Common myeloid progenitor, CD34-positive (primary cell): ENCODE results near the gene COIL.

Experiments
- CTCF ChIA-PET: fragments of 350-600 bp; sonication (Branson Sonifier 250); formaldehyde crosslinking; loops from one replicate; lab custom pipeline; 2021; ENCODE audit warnings: antibody characterized with exemption; lab: Charles Lee
- POLR2A ChIA-PET: fragments of 350-600 bp; sonication (Branson Sonifier 250); formaldehyde crosslinking; loops from one replicate; lab custom pipeline; 2021; ENCODE audit warnings: antibody characterized with exemption; lab: Charles Lee
- DNase-seq, 3 donors: peaks; one replicate each; pipeline versions ENCODE4 v3.0.0 to v3.0.0-alpha.2; 2013
- H3K27ac ChIP-seq, 2 experiments: 1 replicate in 1 of 2; 2 replicates in 1 of 2; pipeline ENCODE4 v1.7.0; 2013; ENCODE audit warnings: inconsistent platforms in 2 of 2, low read length in 2 of 2, mild to moderate bottlenecking in 2 of 2, low read depth in 1 of 2, moderate library complexity in 1 of 2; ENCODE audit not compliant: severe bottlenecking in 2 of 2, insufficient read depth in 1 of 2, poor library complexity in 1 of 2
- H3K27me3 ChIP-seq, 5 experiments: replicated peaks in 2 of 5; 1 replicate in 3 of 5; 2 replicates in 2 of 5; pipeline versions ENCODE4 v1.6.1 to v1.7.0; 2013; ENCODE audit warnings: low read length in 4 of 5, mild to moderate bottlenecking in 2 of 5, moderate library complexity in 2 of 5, inconsistent platforms in 1 of 5; ENCODE audit not compliant: insufficient read depth in 5 of 5, control insufficient read depth in 4 of 5
- H3K36me3 ChIP-seq, 4 experiments: 1 replicate in 2 of 4; 2 replicates in 2 of 4; pipeline versions ENCODE4 v1.6.1 to v1.7.0; 2013; ENCODE audit warnings: low read length in 3 of 4, control low read depth in 1 of 4, mild to moderate bottlenecking in 1 of 4; ENCODE audit not compliant: control insufficient read depth in 4 of 4, insufficient read depth in 4 of 4
- H3K4me1 ChIP-seq, 4 experiments: 1 replicate in 3 of 4; 2 replicates in 1 of 4; pipeline versions ENCODE4 v1.6.1 to v1.7.1; 2013; ENCODE audit warnings: low read length in 3 of 4, mild to moderate bottlenecking in 3 of 4, control low read depth in 1 of 4, inconsistent platforms in 1 of 4, moderate library complexity in 1 of 4; ENCODE audit not compliant: control insufficient read depth in 4 of 4, insufficient read depth in 4 of 4; ENCODE audit errors: control extremely low read depth in 1 of 4
- H3K4me3 ChIP-seq, 7 experiments: 1 replicate in 4 of 7; 2 replicates in 3 of 7; pipeline versions ENCODE4 v1.5.1 to v1.7.0; 2013; ENCODE audit warnings: mild to moderate bottlenecking in 7 of 7, low read length in 6 of 7, moderate library complexity in 6 of 7, inconsistent platforms in 2 of 7, low read depth in 2 of 7, control low read depth in 1 of 7; ENCODE audit not compliant: insufficient read depth in 4 of 7, control insufficient read depth in 1 of 7; ENCODE audit errors: extremely low read depth in 1 of 7
- H3K9me3 ChIP-seq, 5 experiments: 1 replicate in 4 of 5; 2 replicates in 1 of 5; pipeline versions ENCODE4 v1.6.1 to v1.7.1; 2013; ENCODE audit warnings: low read length in 4 of 5, mild to moderate bottlenecking in 2 of 5, inconsistent platforms in 1 of 5, low read depth in 1 of 5, moderate library complexity in 1 of 5; ENCODE audit not compliant: control insufficient read depth in 4 of 5, insufficient read depth in 2 of 5; ENCODE audit errors: control extremely low read depth in 1 of 5
- WGBS: methylation state at CpG from one replicate; pipeline ENCODE4 v1.1.5; 2013; ENCODE audit not compliant: insufficient coverage; 5-methylcytosine and 5-hydroxymethylcytosine counted together

The COIL gene

DNA sequence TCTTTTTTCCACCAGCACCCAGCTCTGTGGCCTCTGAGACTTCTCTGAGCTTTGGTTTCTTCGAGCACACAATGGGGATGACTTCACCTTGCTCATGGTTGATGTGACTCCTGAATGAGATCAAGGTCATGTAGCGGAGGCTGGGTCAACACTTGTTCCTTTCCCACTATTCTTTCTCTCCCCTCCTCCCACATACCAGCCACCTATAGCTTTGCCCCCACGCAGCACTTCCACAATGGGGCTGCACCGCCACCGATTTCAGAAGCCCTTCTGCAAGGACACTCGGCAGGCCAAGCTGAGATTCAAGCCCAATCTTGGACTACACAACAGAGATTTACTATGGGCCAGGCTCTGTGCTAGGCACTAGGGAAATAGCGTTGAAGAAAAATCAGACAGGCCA is 61.4 kb downstream of the COIL start:
- peaks cover 0 to 6% (median 0%) of the 10 kb centered on the region in 5 experiments for H3K9me3 ChIP-seq
- no peak overlapping the region for H3K4me3 ChIP-seq
- POLR2A ChIA-PET: no interaction called here
- WGBS: 100% methylated on average over 6 of the region's 7 CpGs
- peaks cover 24 to 92% (median 83%) of the 10 kb centered on the region in 4 experiments for H3K36me3 ChIP-seq
- H3K27me3 ChIP-seq: no peaks in the 10 kb centered on the region
- DNase-seq: no peak
- H3K27ac ChIP-seq: no peak overlapping the region
- no peaks in the 10 kb centered on the region for H3K4me1 ChIP-seq
- CTCF ChIA-PET: no interaction called here

DNA sequence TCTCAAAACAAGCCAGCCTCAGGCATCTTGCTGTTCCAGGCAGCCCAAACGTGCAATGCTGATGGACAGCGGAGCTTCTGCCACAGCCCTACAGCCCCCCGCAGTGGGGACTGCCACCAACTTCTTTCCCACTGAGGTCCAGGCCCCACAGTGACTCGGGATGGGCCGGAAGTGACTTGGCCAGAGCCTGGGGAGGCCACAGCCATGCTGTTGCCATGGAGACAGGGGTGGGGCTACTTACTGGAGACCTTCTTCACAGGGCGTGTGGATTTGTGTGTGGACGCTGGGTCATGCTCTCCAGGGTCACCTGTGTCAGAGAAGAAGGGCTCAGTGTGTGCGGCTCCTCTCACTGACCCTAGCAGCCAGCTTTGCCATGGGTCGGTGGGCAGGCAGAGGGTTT is 62.0 kb downstream of the COIL start:
- H3K36me3 ChIP-seq: peaks cover 20 to 90% (median 80%) of the 10 kb centered on the region in 4 experiments
- no peak overlapping the region for H3K4me3 ChIP-seq
- CTCF ChIA-PET: interaction anchor here (1.7 kb wide), 2 partner anchors 8 to 11 kb away, joined by 4 to 7 read pairs; no protein-coding TSS in a partner anchor
- H3K4me1 ChIP-seq: no peaks in the 10 kb centered on the region
- H3K27me3 ChIP-seq: no peaks in the 10 kb centered on the region
- peak overlapping the region in 1 of 2 experiments; percentile 18 for H3K27ac ChIP-seq
- peaks cover 0 to 2% (median 0%) of the 10 kb centered on the region in 5 experiments for H3K9me3 ChIP-seq
- POLR2A ChIA-PET: no interaction called here
- no peak for DNase-seq
- WGBS: 87% methylated on average over 9 of the region's 9 CpGs

DNA sequence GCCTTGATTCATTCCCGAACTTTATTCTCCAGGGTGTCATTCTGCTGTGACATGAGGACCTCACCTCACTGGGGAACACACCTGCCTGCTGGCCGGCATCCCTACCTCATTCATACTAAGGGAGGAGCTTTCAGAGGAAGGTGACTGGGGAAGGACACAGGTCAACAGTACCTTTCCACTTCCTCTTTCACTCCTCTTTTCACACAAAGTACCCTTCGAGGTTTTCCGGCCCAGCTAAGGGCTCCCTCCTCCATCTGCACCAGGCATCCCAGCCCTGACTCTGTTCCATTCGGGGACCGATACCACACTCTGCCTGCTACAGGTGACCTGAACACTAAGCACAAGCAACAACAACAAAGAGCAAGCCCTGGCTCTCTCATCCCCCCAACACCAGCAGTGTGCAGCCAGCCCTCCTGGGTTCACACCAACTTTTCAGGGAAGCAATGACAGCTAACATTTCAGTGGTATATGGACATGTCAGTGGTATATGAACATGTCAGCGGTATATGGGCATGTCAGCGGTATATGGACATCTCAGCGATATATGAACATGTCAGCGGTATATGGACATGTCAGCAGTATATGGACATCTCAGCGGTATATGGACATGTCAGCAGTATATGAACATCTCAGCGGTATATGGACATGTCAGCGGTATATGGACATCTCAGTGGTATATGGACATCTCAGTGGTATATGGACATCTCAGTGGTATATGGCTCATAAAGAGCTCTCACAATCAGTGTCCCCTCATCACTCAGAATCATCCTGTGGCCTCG is 63.0 kb downstream of the COIL start:
- H3K4me1 ChIP-seq: no peaks in the 10 kb centered on the region
- H3K4me3 ChIP-seq: no peak overlapping the region
- CTCF ChIA-PET: interaction anchor here (1.7 kb wide), 2 partner anchors 9 to 10 kb away, joined by 4 to 7 read pairs; no protein-coding TSS in a partner anchor
- peaks cover 15 to 90% (median 82%) of the 10 kb centered on the region in 4 experiments for H3K36me3 ChIP-seq
- H3K27ac ChIP-seq: no peak overlapping the region
- POLR2A ChIA-PET: no interaction called here
- H3K27me3 ChIP-seq: no peaks in the 10 kb centered on the region
- DNase-seq: no peak
- no peaks in the 10 kb centered on the region for H3K9me3 ChIP-seq
- WGBS: 91% methylated on average over 10 of the region's 14 CpGs

DNA sequence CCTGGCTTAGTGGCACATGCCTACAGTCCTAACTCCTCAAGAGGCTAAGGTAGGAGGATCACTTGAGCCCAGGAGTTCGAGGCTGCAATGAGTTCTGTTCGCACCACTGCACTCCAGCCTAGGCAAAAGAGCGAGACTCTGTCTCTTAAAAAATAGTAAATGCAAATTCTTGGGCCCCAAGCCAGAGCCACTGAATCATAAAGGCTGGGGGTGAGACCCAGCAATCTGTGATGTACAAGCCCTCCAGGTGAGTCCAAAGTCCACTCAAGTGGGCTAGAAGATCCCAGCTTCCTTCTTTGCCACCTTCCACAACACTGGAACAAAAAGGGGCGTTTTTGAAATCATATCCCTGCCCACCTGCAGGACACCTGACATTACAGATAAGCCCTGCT is 63.9 kb downstream of the COIL start:
- POLR2A ChIA-PET: interaction anchor here (0.6 kb wide), 1 partner anchor 63 kb away, joined by 3 read pairs; the partner anchor contains the start of gene DGKE
- WGBS: 91% methylated on average over 4 of the region's 4 CpGs
- H3K4me1 ChIP-seq: no peaks in the 10 kb centered on the region
- CTCF ChIA-PET: interaction anchor here (0.7 to 1.7 kb wide), 3 partner anchors 9 to 39 kb away, joined by 3 to 7 read pairs (median 4); no protein-coding TSS in a partner anchor
- no peaks in the 10 kb centered on the region for H3K27me3 ChIP-seq
- no peak overlapping the region for H3K27ac ChIP-seq
- H3K36me3 ChIP-seq: peaks cover 11 to 90% (median 81%) of the 10 kb centered on the region in 4 experiments
- no peak overlapping the region for H3K4me3 ChIP-seq
- no peaks in the 10 kb centered on the region for H3K9me3 ChIP-seq
- no peak for DNase-seq

DNA sequence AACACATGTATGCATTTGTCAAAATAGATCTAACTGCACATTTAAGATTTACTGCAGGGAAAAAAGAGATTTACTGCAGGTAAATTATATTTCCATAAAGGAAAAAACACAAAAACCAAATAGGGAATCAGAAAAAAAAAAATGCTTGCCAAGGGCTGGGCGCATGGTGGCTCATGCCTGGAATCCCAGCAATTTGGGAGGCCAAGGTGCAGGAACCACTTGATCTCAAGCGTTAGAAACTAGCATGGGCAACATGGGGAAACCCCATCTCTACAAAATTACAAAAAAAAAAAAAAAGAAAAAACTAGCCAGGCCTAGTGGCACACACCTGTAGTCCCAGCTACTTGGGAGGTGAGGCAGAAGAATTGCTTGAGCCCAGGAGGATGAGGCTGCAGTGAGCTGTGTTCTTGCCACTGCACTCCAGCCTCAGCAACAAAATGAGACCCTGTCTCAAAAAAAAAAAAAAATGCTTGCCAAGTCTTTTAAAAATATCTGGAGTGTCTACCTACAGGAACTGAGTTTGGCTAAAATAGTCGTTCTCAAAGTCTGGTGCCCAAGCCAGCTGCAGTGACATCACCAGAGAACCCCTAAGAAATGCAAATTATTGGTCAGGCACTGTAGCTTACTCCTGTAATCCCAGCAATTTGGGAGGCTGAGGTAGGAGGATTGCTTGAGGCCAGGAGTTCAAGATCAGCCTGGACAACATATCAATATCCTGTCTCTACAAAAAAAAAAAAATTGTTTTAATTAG is 64.5 kb downstream of the COIL start:
- H3K27ac ChIP-seq: no peak overlapping the region
- WGBS: 75% methylated on average over 1 of the region's 3 CpGs
- DNase-seq: no peak
- H3K4me3 ChIP-seq: no peak overlapping the region
- H3K4me1 ChIP-seq: no peaks in the 10 kb centered on the region
- H3K27me3 ChIP-seq: no peaks in the 10 kb centered on the region
- CTCF ChIA-PET: interaction anchor here (0.7 kb wide), 1 partner anchor 40 kb away, joined by 3 read pairs; no protein-coding TSS in a partner anchor
- H3K9me3 ChIP-seq: no peaks in the 10 kb centered on the region
- H3K36me3 ChIP-seq: peaks cover 14 to 90% (median 81%) of the 10 kb centered on the region in 4 experiments
- POLR2A ChIA-PET: interaction anchor here (0.6 kb wide), 1 partner anchor 62 kb away, joined by 3 read pairs; the partner anchor contains the start of gene DGKE

DNA sequence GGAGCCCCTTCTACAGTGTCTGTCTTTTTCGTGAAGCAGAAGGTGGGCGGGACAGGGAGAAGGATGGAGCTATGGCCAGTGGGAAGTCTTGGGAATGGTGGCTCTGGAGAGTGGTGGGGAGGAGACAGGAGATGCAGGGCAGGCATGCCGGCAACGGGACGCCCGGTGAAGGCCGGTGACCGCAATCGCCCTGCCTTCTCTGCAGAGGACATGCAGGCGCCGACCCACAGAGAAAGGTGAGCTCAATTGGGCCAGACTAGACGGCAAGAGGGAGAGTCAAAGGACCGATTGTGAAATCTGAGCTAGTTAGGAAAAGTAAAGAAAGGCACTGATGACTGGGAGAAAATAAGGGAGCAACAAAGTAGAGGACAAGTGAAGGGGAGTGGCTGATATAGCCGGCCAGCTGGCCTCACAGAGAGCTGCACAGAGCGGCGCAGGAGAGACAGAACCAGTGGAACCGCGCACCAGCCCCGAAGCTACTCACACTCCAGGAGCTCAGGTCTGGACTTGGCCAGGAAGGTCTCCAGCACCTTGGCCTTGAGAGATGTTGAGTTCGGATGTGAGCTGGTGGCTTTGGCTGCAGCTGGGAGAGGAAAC is 65.9 kb downstream of the COIL start:
- WGBS: 97% methylated on average over 20 of the region's 20 CpGs
- ChIA-PET CTCF (interaction anchor here (0.7 to 6.2 kb wide), 5 partner anchors 9 to 31 kb away, joined by 3 to 24 read pairs (median 3); no protein-coding TSS in a partner anchor), POLR2A (no interaction called here)
- no peak overlapping the region for H3K4me3 ChIP-seq
- DNase-seq: no peak
- H3K27me3 ChIP-seq: no peaks in the 10 kb centered on the region
- H3K36me3 ChIP-seq: peaks cover 19 to 92% (median 76%) of the 10 kb centered on the region in 4 experiments
- H3K9me3 ChIP-seq: no peaks in the 10 kb centered on the region
- no peaks in the 10 kb centered on the region for H3K4me1 ChIP-seq
- H3K27ac ChIP-seq: no peak overlapping the region
